CD4-positive, alpha-beta T cell (primary cell): ENCODE data around the gene GMEB2. TPM values are rescaled to one million over a fixed set of nuclear protein-coding genes. Genes with fewer than 3 reads are reported as not detected.

ENCODE experiments used
- ATAC-seq: fragments of 200-7000 bp; cut with Tn5 transposase; one replicate; pipeline ENCODE4 v1.10.0; 2022; ENCODE audit warnings: mild to moderate bottlenecking; ENCODE audit not compliant: poor library complexity
- CTCF ChIA-PET: fragments of 350-600 bp; sonication (Branson Sonifier 250); formaldehyde crosslinking; loops from one replicate; lab custom pipeline; 2021; ENCODE audit warnings: antibody characterized with exemption, inconsistent platforms; lab: Charles Lee
- POLR2A ChIA-PET: fragments of 350-600 bp; sonication (Branson Sonifier 250); formaldehyde crosslinking; loops from one replicate; lab custom pipeline; 2021; ENCODE audit warnings: antibody characterized with exemption, inconsistent platforms; lab: Charles Lee
- DNase-seq, 14 experiments: peaks; one replicate each; pipeline ENCODE4 v3.0.0-alpha.2; 2013 to 2020; ENCODE audit warnings: mixed read lengths in 2 of 14
- H3K27ac ChIP-seq, 2 donors: one replicate each; pipeline versions ENCODE4 v1.5.1 to v1.7.0; 2013; ENCODE audit warnings: low read length in 2 of 2, low read depth in 1 of 2, mild to moderate bottlenecking in 1 of 2
- H3K27me3 ChIP-seq, 2 experiments: 1 replicate in 1 of 2; 2 replicates in 1 of 2; pipeline versions ENCODE4 v1.6.1 to v1.7.0; 2013; ENCODE audit warnings: low read length in 2 of 2, control low read depth in 1 of 2, mild to moderate bottlenecking in 1 of 2, moderate library complexity in 1 of 2; ENCODE audit not compliant: insufficient read depth in 2 of 2, control insufficient read depth in 1 of 2
- H3K36me3 ChIP-seq: one replicate; pipeline ENCODE4 v1.6.1; 2013; ENCODE audit warnings: low read length, control low read depth; ENCODE audit not compliant: insufficient read depth
- H3K4me1 ChIP-seq: one replicate; pipeline ENCODE4 v1.6.1; 2013; ENCODE audit warnings: low read length, control low read depth; ENCODE audit not compliant: insufficient read depth
- H3K4me3 ChIP-seq: one replicate; pipeline ENCODE4 v1.5.1; 2013; ENCODE audit warnings: mild to moderate bottlenecking, low read length, moderate library complexity
- H3K9me3 ChIP-seq, 2 experiments: 1 replicate in 1 of 2; 2 replicates in 1 of 2; pipeline versions ENCODE4 v1.6.1 to v1.7.0; 2013; ENCODE audit warnings: low read length in 2 of 2, mild to moderate bottlenecking in 2 of 2, control low read depth in 1 of 2, moderate library complexity in 1 of 2; ENCODE audit not compliant: control insufficient read depth in 1 of 2, insufficient read depth in 1 of 2
- H3K27ac Mint-ChIP-seq: one replicate; pipeline ENCODE4 v1.8.0; 2020; ENCODE audit warnings: mixed read lengths
- H3K27me3 Mint-ChIP-seq: one replicate; pipeline ENCODE4 v1.8.0; 2021; ENCODE audit warnings: mixed read lengths
- H3K36me3 Mint-ChIP-seq: one replicate; pipeline ENCODE4 v1.8.0; 2021; ENCODE audit warnings: low read depth, mixed read lengths
- H3K4me1 Mint-ChIP-seq: one replicate; pipeline ENCODE4 v1.8.0; 2021; ENCODE audit warnings: low read depth, mixed read lengths
- H3K4me3 Mint-ChIP-seq: one replicate; pipeline ENCODE4 v1.8.0; 2020; ENCODE audit warnings: mild to moderate bottlenecking, mixed read lengths
- H3K9me3 Mint-ChIP-seq: one replicate; pipeline ENCODE4 v1.8.0; 2020; ENCODE audit warnings: mixed read lengths
- CTCF ChIP-seq: fragments of 200-600 bp; IDR thresholded peaks from one replicate; pipeline ENCODE4 v1.8.0; 2022; ENCODE audit warnings: antibody characterized with exemption, mild to moderate bottlenecking
- intact Hi-C, 2 experiments: fragments of 100-400 bp; cut with DNase I in 1 of 2; cut with micrococcal nuclease in 1 of 2; formaldehyde crosslinking; loops; one replicate each; pipeline versions ENCODE4 v1.15.1 to v1.9.0; 2023 to 2025; cut with DNase I, micrococcal nuclease
- total RNA-seq, 174 experiments: library from RNA in 2 of 174; stranded (reverse) in 2 of 174; gene quantifications; one replicate each; pipeline ENCODE4 v1.2.3 and lab custom pipeline; 2021 to 2026

The GMEB2 gene
- total RNA-seq, 2 experiments from 2014 or later = 32.9 to 34.0 TPM

DNA sequence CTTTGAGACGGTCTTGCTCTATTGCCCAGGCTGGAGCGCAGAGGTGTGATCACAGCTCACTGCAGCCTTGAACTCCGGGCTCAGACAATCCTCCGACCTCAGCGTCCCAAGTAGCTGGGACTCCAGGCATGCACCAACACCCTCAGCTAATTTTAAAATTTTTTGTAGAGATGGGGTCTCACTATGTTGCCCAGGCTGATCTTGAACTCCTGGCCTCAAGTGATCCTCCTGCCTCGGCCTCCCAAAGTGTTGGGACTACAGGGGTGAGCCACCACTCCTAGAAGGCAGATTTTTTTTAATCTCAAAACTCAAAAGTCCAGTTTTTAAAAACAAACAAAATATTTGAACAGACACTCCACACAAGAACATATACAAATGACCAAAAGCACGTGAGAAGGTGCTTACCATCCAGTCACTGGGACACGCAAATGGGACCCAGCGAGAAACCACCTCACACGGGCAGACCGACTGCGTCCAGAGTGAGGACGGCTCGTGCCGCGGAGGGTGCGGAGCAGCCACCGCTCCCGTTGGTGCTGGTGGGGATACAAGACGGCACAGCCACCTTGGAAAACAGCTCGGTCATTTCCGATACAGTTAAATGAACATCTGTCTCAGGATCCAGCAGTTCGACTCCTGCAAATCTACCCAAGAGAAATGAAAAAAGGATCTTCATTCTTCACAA lies 44.4 kb downstream of the GMEB2 start:
- intact Hi-C loops = loop anchor here in 1 of 2 experiments (5.0 kb wide), 2 partner anchors 40 to 390 kb away; no protein-coding TSS in a partner anchor
- H3K27ac Mint-ChIP-seq = no peak overlapping the region

DNA sequence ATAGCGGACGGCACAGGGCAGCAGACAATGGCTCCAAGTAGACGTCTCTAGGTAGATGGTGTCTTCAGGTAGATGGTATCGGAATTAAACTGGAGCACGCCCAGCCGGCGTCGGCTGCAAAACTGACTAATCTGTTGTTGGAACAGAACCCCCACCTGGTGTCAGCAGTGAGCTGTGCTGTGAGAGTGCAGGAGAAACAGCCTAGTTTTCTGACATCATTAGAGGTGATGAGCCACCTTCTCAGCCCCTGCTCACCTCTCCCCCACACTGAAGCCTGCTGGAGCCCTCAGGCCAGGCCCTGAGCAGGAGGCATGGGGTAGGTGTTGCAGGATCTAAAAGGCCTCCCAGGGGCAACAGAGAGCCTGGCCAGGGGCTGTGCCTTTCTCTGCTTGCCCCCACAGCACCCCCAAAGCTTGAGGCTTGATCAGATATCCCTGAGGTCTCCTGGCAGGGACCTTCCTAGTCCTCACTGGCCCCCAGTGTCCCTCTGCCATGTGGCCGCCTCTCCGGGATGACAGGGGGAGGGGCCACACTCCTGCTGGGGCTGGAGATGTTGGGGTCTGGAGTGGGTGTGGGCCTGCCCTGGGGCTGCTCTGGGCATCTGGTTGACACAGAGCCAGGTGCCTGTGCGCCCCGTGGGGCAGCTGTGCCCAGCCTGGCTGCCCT lies 46.0 kb downstream of the GMEB2 start:
- peaks cover 20% of the 10 kb centered on the region for H3K4me1 Mint-ChIP-seq
- no peak overlapping the region for H3K4me3 Mint-ChIP-seq
- ChIA-PET CTCF (interaction anchor here (0.9 to 1.5 kb wide), 3 partner anchors 13 to 77 kb away, joined by 3 to 8 read pairs (median 3); partner anchors contain the start of gene RTEL1), POLR2A (interaction anchor here (0.9 to 2.7 kb wide), 4 partner anchors 43 to 284 kb away, joined by 3 to 10 read pairs (median 3); partner anchors contain the start of genes SLC2A4RG and TPD52L2)
- H3K27me3 ChIP-seq = no peaks in the 10 kb centered on the region
- DNase-seq = peak; percentile 62 to 87 (median 76)
- H3K4me1 ChIP-seq = peaks cover 10% of the 10 kb centered on the region
- no peaks in the 10 kb centered on the region for H3K9me3 Mint-ChIP-seq
- ATAC-seq = peak; percentile 99
- H3K36me3 ChIP-seq = no peaks in the 10 kb centered on the region
- intact Hi-C loops = loop anchor here (1.0 to 5.0 kb wide), 9 partner anchors 41 to 391 kb away; partner anchors contain the start of gene ARFRP1 (in 1 of the 2)
- no peaks in the 10 kb centered on the region for H3K36me3 Mint-ChIP-seq
- no peak overlapping the region for H3K27ac ChIP-seq
- peak; percentile 63 for TF ChIP-seq CTCF
- H3K27ac Mint-ChIP-seq = peak overlapping the region; percentile 19
- H3K4me3 ChIP-seq = no peak overlapping the region
- no peaks in the 10 kb centered on the region for H3K9me3 ChIP-seq
- H3K27me3 Mint-ChIP-seq = no peaks in the 10 kb centered on the region

More for the DNA sequence above, 44.4 kb downstream of the GMEB2 start:
- H3K27me3 Mint-ChIP-seq = no peaks in the 10 kb centered on the region
- no peaks in the 10 kb centered on the region for H3K27me3 ChIP-seq
- ATAC-seq (no peak), DNase-seq (no peak)
- H3K4me3 ChIP-seq = no peak overlapping the region
- peaks cover 20% of the 10 kb centered on the region for H3K4me1 Mint-ChIP-seq
- no peaks in the 10 kb centered on the region for H3K9me3 ChIP-seq
- no peak overlapping the region for H3K27ac ChIP-seq
- no peaks in the 10 kb centered on the region for H3K36me3 Mint-ChIP-seq
- no peak for TF ChIP-seq CTCF
- H3K4me1 ChIP-seq = peaks cover 14% of the 10 kb centered on the region
- H3K36me3 ChIP-seq = no peaks in the 10 kb centered on the region
- H3K4me3 Mint-ChIP-seq = no peak overlapping the region
- POLR2A ChIA-PET = interaction anchor here (1.7 to 2.7 kb wide), 2 partner anchors 53 to 59 kb away, joined by 4 to 10 read pairs; no protein-coding TSS in a partner anchor
- H3K9me3 Mint-ChIP-seq = no peaks in the 10 kb centered on the region
- CTCF ChIA-PET = interaction anchor here (0.9 kb wide), 1 partner anchor 45 kb away, joined by 3 read pairs; no protein-coding TSS in a partner anchor

- no peaks in the 10 kb centered on the region for H3K36me3 ChIP-seq
- DNase-seq (no peak), ATAC-seq (no peak)
- Mint-ChIP-seq H3K27me3 (no peaks in the 10 kb centered on the region), H3K4me3 (no peak overlapping the region), H3K4me1 (peaks cover 15% of the 10 kb centered on the region), H3K27ac (no peak overlapping the region), H3K36me3 (no peaks in the 10 kb centered on the region), H3K9me3 (no peaks in the 10 kb centered on the region)
- CTCF ChIA-PET = no interaction called here
- H3K4me1 ChIP-seq = peaks cover 17% of the 10 kb centered on the region
- no peak overlapping the region for H3K27ac ChIP-seq
- intact Hi-C loops = loop anchor here in 1 of 2 experiments (2.0 kb wide), 1 partner anchor 40 kb away; no protein-coding TSS in a partner anchor
- H3K9me3 ChIP-seq = no peaks in the 10 kb centered on the region
- H3K4me3 ChIP-seq = no peak overlapping the region
- TF ChIP-seq CTCF = no peak
- H3K27me3 ChIP-seq = no peaks in the 10 kb centered on the region
- POLR2A ChIA-PET = interaction anchor here (1.5 kb wide), 1 partner anchor 42 kb away, joined by 4 read pairs; the partner anchor contains the start of gene PTK6
These were observed 47.7 kb downstream of the GMEB2 start for GRCh38 chr20:63579017-63579694.
